A549 treated with Mapracorat at 1 μM for 4 hours (cell line): ENCODE results near the gene PNP. TPM values are rescaled to one million over a fixed set of nuclear protein-coding genes. Genes with fewer than 3 reads are reported as not detected.

ENCODE experiments used
- total RNA-seq: library from RNA; stranded (reverse); fragments of 200-300 nt; extraction: Qiagen RNA extraction; gene quantifications from 5 replicates; pipeline ENCODE4 v1.2.3, GENCODE V29; 2022

The PNP gene
- 144 to 181 TPM (median 147 TPM) in 5 replicates for total RNA-seq

DNA sequence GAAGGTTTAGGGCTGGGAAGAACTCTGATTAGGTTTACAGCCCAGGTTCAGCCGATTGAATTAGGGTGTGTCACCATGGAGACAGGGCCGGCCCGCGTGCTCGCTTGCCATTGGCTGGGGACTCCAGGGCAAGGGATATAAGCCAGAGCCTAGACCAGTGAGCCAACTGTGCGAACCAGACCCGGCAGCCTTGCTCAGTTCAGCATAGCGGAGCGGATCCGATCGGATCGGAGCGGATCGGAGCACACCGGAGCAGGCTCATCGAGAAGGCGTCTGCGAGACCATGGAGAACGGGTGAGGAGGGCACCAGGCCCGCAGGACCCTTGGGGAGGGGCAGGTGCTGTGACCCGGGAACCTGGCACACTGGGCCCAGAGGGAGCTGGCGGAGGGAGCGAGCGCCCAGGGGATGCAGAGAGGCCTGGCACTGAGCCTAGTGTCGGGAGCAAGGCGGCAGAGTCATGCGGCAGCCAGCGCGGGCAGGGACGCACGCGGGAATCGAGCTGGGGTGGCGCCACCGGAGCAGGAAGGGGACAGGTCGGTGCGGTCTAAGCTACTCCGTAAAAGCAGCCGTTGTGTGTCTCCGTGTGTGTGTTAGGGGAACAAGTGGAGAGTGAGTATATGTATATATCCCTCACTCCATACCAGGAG, at the start of gene PNP:
Gene PNP (plus strand): TSS at position 165 of the 648 bp plus-strand sequence. CDS start 119 bp downstream, at position 284.

GRCh38 chr14:20435582-20436362, 33.4 kb upstream of the PNP start, which contains the start of gene KLHL33:
KLHL33 (minus strand) TSS chr14:20436166; CDS start chr14:20435811, 355 bp downstream.

GRCh38 chr14:20454516-20455354, 14.5 kb upstream of the PNP start, which contains the start of the genes APEX1 and OSGEP:
APEX1 (plus strand) TSS chr14:20455226; CDS start chr14:20455646, 420 bp downstream.
OSGEP (minus strand) TSS chr14:20454812; CDS start chr14:20454683, 129 bp downstream.

DNA sequence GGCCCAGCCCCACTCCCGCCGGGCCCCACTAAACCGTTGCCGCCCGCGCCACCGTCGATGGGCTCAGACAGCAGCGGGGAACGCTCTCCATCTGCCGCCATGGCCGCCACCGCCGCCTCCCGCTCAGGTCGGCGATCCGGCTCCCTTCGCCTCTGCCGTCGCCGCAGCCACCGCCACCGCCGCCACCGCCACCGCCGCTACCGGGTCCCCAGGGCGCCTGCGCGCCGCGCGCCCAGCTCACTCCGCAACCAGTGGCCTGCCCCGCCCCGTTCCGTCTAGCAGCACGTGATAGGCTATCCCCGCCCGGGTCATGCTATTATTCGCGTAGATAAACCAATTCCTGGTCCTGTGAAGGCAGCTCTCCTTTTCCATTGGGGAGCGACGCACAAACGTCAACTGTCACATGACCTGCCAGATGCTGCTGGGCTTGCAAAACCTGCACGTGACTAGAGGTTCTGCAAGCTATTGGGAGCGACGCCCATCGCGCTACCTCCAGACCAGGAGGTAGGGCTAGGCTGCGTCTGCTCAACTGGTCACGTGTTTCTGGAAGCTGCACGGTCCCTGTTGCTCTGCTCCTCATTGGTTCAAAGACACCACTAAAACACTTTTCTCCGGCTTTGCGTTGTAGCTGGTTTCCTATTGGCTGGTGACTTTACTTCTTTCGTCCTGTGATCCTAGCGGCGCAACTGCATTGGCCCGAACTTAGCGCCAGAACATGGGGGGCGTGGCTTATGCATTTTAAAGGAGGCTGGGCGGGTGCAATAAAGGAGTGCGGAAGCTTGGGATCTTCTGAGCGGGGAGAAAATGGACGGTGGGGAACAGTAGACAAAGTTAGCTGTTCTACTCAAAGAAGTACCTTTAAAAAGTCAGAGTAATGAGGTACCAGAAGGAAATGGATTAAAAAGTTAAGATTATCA, 7.7 kb upstream of the PNP start, which contains the start of gene PIP4P1:
Gene PIP4P1 (minus strand): TSS at position 210 of the 917 bp plus-strand sequence. CDS start 109 bp downstream, at position 101.

Other genes with a start within 250 kb of the PNP start
- not detected in 5 replicates for gene OR11H6, start 245.7 kb upstream of the PNP start, total RNA-seq
- not detected in 5 replicates for gene OR11H7, start 240.4 kb upstream of the PNP start, total RNA-seq
- not detected in 5 replicates for gene OR11H4, start 230.1 kb upstream of the PNP start, total RNA-seq
- 15.1 to 23.6 TPM (median 18.9 TPM) in 5 replicates for gene TTC5, start 163.5 kb upstream of the PNP start, total RNA-seq
- 37.6 to 49.3 TPM (median 39.9 TPM) in 5 replicates for gene CCNB1IP1, start 136.1 kb upstream of the PNP start, total RNA-seq
- gene PARP2, start 125.8 kb upstream of the PNP start, total RNA-seq = 17.5 to 23.7 TPM (median 18.8 TPM) in 5 replicates
- 8.6 to 11.9 TPM (median 10.5 TPM) in 5 replicates for gene TEP1, start 55.9 kb upstream of the PNP start, total RNA-seq
- gene KLHL33, start 33.2 kb upstream of the PNP start, total RNA-seq = not detected in 5 replicates
- 22.0 to 28.1 TPM (median 24.1 TPM) in 5 replicates for gene OSGEP, start 14.6 kb upstream of the PNP start, total RNA-seq
- gene APEX1, start 14.2 kb upstream of the PNP start, total RNA-seq = 252 to 269 TPM (median 255 TPM) in 5 replicates
- 28.6 to 38.3 TPM (median 32.2 TPM) in 5 replicates for gene PIP4P1, start 8.0 kb upstream of the PNP start, total RNA-seq
- gene RNASE10, start 36.1 kb downstream of the PNP start, total RNA-seq = 0.15 to 0.39 TPM (median 0.27 TPM) in 5 replicates
- not detected in 5 replicates for gene RNASE9, start 91.6 kb downstream of the PNP start, total RNA-seq
- not detected in 5 replicates for gene RNASE11, start 118.6 kb downstream of the PNP start, total RNA-seq
- gene RNASE12, start 122.0 kb downstream of the PNP start, total RNA-seq = not detected in 5 replicates
- not detected in 5 replicates for gene OR6S1, start 172.3 kb downstream of the PNP start, total RNA-seq
- 6.0 to 9.3 TPM (median 6.5 TPM) in 5 replicates for gene RNASE4, start 215.2 kb downstream of the PNP start, total RNA-seq
- 8.6 to 11.0 TPM (median 10.1 TPM) in 5 replicates for gene ANG, start 219.4 kb downstream of the PNP start, total RNA-seq